Body of pancreas (tissue), 4 donors: ENCODE results near the gene MAST4. TPM values are rescaled to one million over a fixed set of nuclear protein-coding genes. Genes with fewer than 3 reads are reported as not detected.

Source experiments
- ATAC-seq: fragments of 150-250 bp; one replicate; pipeline ENCODE4 v1.9.1; 2016
- DNase-seq, 4 donors: peaks; one replicate each; pipeline ENCODE4 v3.0.0-alpha.2; 2019
- H3K27ac ChIP-seq, 4 donors: fragments of 200-600 bp; sonication (generic); 1 replicate in 3 of 4; 2 replicates in 1 of 4; pipeline versions ENCODE4 v1.5.1 to v1.6.1; 2016 to 2019; ENCODE audit warnings: mild to moderate bottlenecking in 1 of 4, mixed read lengths in 1 of 4, moderate library complexity in 1 of 4
- H3K27me3 ChIP-seq, 2 donors: fragments of 200-600 bp; sonication (generic); one replicate each; pipeline ENCODE4 v1.6.0; 2016; ENCODE audit warnings: mild to moderate bottlenecking in 1 of 2
- H3K36me3 ChIP-seq, 2 donors: fragments of 200-600 bp; sonication (generic); replicated peaks in 1 of 2; 2 replicates each; pipeline ENCODE4 v1.5.1; 2016; ENCODE audit warnings: low read depth in 2 of 2; ENCODE audit not compliant: insufficient read depth in 1 of 2
- H3K4me1 ChIP-seq: fragments of 200-600 bp; sonication (generic); one replicate; pipeline ENCODE4 v1.6.0; 2016
- H3K4me3 ChIP-seq, 2 donors: fragments of 200-600 bp; sonication (generic); 1 replicate in 1 of 2; 2 replicates in 1 of 2; pipeline ENCODE4 v1.5.1; 2016 to 2019
- H3K9me3 ChIP-seq, 3 donors: fragments of 200-600 bp; sonication (generic); 1 replicate in 2 of 3; 2 replicates in 1 of 3; pipeline ENCODE4 v1.5.1; 2016
- POLR2A ChIP-seq, 3 donors: fragments of 450-650 bp; IDR thresholded peaks; one replicate each; pipeline ENCODE4 v1.6.1; 2016; ENCODE audit warnings: antibody characterized with exemption in 3 of 3, mild to moderate bottlenecking in 2 of 3
- WGBS, 2 donors: methylation state at CpG; one replicate each; pipeline ENCODE4 v1.1.5; 2017; 5-methylcytosine and 5-hydroxymethylcytosine counted together
- intact Hi-C: fragments of 100-400 bp; cut with DNase I; formaldehyde crosslinking; loops from one replicate; pipeline ENCODE4 v1.15.1; 2023
- total RNA-seq, 2 donors: library from RNA; depleted of rRNA; stranded (reverse); fragments of >200 nt; gene quantifications; one replicate each; pipeline ENCODE4 v1.1.0, GENCODE V29; 2016
- TF ChIP-seq, protein P1 (sequence below), 7 experiments: fragments of 450-650 bp in 4 of 7; fragments of 200-600 bp in 3 of 7; sonication (generic) in 3 of 7; IDR thresholded peaks; one replicate each; pipeline ENCODE4 v1.5.1; 2016 to 2019; ENCODE audit warnings: antibody characterized with exemption in 7 of 7

The MAST4 gene
- total RNA-seq, 2 donors from 2014 or later: 17.9 to 29.7 TPM

DNA sequence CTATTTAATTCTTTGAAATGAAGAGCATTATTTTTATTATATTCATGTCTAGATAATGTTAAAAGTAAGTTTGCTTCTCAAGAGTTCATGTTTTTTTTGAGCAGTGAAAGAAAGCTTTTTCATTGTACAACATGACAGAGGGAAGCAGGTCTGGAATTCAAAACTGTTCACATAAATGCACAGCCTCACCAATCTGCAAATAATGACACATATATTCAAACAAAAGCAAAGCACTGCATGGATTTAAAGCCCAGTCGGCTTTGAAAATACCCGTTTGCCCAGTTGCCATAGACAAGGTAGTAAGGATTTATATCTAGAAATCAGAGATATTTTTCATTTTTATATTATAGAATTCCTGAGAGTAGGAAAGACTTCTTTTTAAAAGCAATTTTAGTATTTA is 398.6 kb downstream of the MAST4 start:
- DNase-seq (no peak), ATAC-seq (no peak)
- Histone ChIP-seq H3K27me3 (no peaks in the 10 kb centered on the region), H3K4me1 (no peaks in the 10 kb centered on the region), H3K27ac (no peak overlapping the region), H3K36me3 (no peaks in the 10 kb centered on the region), H3K9me3 (no peaks in the 10 kb centered on the region), H3K4me3 (no peak overlapping the region)
- 69 to 80% methylated on average over 2 of the region's 2 CpGs for WGBS, 2 donors
- intact Hi-C loops: loop anchor here (10.0 kb wide), 1 partner anchor 210 kb away; no protein-coding TSS in a partner anchor
- TF ChIP-seq, protein P1, sequence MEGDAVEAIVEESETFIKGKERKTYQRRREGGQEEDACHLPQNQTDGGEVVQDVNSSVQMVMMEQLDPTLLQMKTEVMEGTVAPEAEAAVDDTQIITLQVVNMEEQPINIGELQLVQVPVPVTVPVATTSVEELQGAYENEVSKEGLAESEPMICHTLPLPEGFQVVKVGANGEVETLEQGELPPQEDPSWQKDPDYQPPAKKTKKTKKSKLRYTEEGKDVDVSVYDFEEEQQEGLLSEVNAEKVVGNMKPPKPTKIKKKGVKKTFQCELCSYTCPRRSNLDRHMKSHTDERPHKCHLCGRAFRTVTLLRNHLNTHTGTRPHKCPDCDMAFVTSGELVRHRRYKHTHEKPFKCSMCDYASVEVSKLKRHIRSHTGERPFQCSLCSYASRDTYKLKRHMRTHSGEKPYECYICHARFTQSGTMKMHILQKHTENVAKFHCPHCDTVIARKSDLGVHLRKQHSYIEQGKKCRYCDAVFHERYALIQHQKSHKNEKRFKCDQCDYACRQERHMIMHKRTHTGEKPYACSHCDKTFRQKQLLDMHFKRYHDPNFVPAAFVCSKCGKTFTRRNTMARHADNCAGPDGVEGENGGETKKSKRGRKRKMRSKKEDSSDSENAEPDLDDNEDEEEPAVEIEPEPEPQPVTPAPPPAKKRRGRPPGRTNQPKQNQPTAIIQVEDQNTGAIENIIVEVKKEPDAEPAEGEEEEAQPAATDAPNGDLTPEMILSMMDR (IDR thresholded peaks at IDR 0.05): no peak
- TF ChIP-seq POLR2A (IDR thresholded peaks at IDR 0.05): no peak

DNA sequence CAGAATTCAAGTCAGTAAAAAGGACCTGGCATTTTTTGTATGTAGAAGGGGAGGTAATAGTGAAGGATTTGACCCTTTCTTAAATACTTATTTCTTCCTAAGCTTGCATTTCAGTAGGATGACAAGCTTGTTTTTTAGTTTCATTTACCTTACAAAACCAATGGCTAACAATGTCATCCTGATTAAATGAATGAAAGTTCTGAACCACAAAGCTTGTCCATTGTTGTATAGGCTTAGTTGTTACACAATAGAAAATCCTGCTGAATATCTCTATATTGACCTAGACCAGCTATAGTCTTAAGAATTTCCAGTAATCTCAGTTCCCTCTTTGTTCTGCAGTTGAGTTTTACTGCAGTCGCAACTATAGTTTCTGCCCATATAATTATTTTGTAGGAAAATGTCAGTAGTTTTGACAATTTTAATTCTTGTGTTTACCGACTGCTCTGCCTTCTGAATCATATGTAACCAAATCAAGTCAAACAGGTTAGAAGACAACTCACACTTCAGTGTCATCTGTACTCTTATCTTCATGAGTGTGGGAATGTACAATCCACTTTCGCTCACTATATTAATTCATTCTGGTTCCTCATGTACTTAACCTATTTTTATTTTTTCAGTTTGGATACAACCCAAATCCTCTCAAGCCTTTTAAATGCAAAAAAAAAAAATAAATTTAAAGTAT is 404.7 kb downstream of the MAST4 start:
- intact Hi-C loops: no loop called here
- TF ChIP-seq POLR2A (IDR thresholded peaks at IDR 0.05): no peak
- TF ChIP-seq, protein P1 (IDR thresholded peaks at IDR 0.05): no peak
- Histone ChIP-seq H3K36me3 (no peaks in the 10 kb centered on the region), H3K4me3 (no peak overlapping the region), H3K4me1 (peaks cover 24% of the 10 kb centered on the region), H3K9me3 (no peaks in the 10 kb centered on the region), H3K27ac (no peak overlapping the region), H3K27me3 (no peaks in the 10 kb centered on the region)
- ATAC-seq (no peak), DNase-seq (no peak)
- WGBS, 2 donors: 85 to 92% methylated on average over 3 of the region's 3 CpGs

DNA sequence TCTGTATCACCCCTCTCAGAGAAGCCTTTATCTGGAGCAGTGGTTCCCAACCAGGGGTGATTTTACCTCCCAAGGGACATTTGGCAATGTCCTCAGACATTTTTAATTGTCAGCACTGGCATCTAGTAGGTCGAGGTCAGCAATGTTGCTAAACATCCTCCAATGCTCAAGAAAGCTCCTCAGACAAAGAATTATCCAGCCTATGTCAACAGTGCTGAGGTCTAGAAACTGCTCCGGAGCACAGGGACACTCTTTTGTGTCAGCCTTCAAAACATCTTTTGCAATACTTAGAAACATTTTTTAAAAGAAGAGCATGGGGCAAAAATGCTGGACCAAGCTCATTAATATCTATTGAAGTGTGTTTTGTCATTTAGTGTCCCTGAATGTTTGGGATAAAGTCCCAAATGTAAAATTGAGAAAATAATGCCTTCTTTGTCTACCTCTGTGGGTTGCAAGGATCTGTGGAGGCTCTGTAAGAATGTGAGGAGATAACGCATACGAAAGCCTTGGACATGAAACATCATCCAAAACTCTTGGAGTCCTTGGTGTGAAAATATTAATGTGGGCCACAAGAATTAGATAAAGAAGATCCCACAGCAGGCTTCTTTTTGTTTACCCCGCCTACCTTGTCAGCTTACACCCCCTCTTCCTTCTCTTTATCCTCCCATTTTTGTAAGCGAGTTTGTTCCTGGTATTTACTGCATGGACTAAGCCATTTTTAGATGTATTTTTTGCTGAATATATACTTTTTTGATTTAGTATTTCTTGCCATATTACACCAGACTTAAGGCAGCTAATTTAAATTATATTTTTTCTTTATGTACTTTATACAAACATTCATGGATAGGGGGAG is 406.9 kb downstream of the MAST4 start:
- Histone ChIP-seq H3K27me3 (no peaks in the 10 kb centered on the region), H3K36me3 (no peaks in the 10 kb centered on the region), H3K4me3 (peak overlapping the region in 1 of 2 donors; percentile 43), H3K4me1 (peaks cover 32% of the 10 kb centered on the region), H3K9me3 (no peaks in the 10 kb centered on the region), H3K27ac (peak overlapping the region in 3 of 4 donors; percentile 88 to 92 (median 92))
- ATAC-seq (no peak), DNase-seq (no peak)
- intact Hi-C loops: no loop called here
- WGBS, 2 donors: 33 to 58% methylated on average over 6 of the region's 6 CpGs
- TF ChIP-seq, protein P1 (IDR thresholded peaks at IDR 0.05): no peak
- no peak for TF ChIP-seq POLR2A (IDR thresholded peaks at IDR 0.05)

DNA sequence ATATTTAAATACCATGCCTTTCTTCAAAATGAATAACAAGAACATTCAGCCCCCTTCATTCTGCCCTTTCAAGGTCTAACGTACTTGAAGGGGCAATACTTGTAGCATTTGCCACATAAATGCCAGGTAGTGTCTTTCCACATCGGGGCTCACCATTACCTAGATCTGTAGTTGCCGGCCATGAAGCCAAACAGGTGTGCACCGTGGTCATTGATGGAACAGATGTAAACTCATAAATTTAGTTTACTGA is 407.4 kb downstream of the MAST4 start:
- intact Hi-C loops: no loop called here
- peak overlapping the region; percentile 11 to 43 for H3K4me3 ChIP-seq
- peak overlapping the region; percentile 75 to 92 (median 90) for H3K27ac ChIP-seq
- no peaks in the 10 kb centered on the region for H3K9me3 ChIP-seq
- no peaks in the 10 kb centered on the region for H3K36me3 ChIP-seq
- ATAC-seq: no peak
- WGBS, 2 donors: 0 to 2% methylated on average over 4 of the region's 4 CpGs
- H3K27me3 ChIP-seq: no peaks in the 10 kb centered on the region
- no peak for DNase-seq
- TF ChIP-seq, protein P1 (IDR thresholded peaks at IDR 0.05): no peak
- no peak for TF ChIP-seq POLR2A (IDR thresholded peaks at IDR 0.05)
- peaks cover 32% of the 10 kb centered on the region for H3K4me1 ChIP-seq
